Activated B cell treated with CpG ODN at 0.5 μM for 24 hours (primary cell): ENCODE measurements around the gene PHEX. TPM values are rescaled to one million over a fixed set of nuclear protein-coding genes. Genes with fewer than 3 reads are reported as not detected.

Experiments used
- ATAC-seq: fragments of 200-7000 bp; cut with Tn5 transposase; one replicate; pipeline ENCODE4 v1.10.0; 2021; ENCODE audit warnings: low read depth, mild to moderate bottlenecking, moderate library complexity
- CTCF ChIA-PET: fragments of 350-600 bp; sonication (Branson Sonifier 250); formaldehyde crosslinking; loops from one replicate; lab custom pipeline; 2021; ENCODE audit warnings: antibody characterized with exemption; lab: Charles Lee
- POLR2A ChIA-PET: fragments of 350-600 bp; sonication (Branson Sonifier 250); formaldehyde crosslinking; loops from one replicate; lab custom pipeline; 2021; ENCODE audit warnings: antibody characterized with exemption; lab: Charles Lee
- DNase-seq: peaks from one replicate; pipeline ENCODE4 v3.0.0; 2022
- H3K27ac Mint-ChIP-seq: one replicate; pipeline ENCODE4 v1.8.0; 2020; ENCODE audit warnings: mixed read lengths
- H3K27me3 Mint-ChIP-seq: one replicate; pipeline ENCODE4 v1.8.0; 2021; ENCODE audit warnings: mixed read lengths
- H3K36me3 Mint-ChIP-seq: one replicate; pipeline ENCODE4 v1.8.0; 2021; ENCODE audit warnings: low read depth, mixed read lengths
- H3K4me1 Mint-ChIP-seq: one replicate; pipeline ENCODE4 v1.8.0; 2021; ENCODE audit warnings: mixed read lengths
- H3K4me3 Mint-ChIP-seq: one replicate; pipeline ENCODE4 v1.8.0; 2020; ENCODE audit warnings: mild to moderate bottlenecking, mixed read lengths
- H3K9me3 Mint-ChIP-seq: one replicate; pipeline ENCODE4 v1.8.0; 2020; ENCODE audit warnings: mixed read lengths
- intact Hi-C: fragments of 100-400 bp; cut with micrococcal nuclease; formaldehyde crosslinking; loops from one replicate; pipeline ENCODE4 v1.15.1; 2024
- total RNA-seq: library from RNA; stranded (reverse); gene quantifications from 2 replicates; pipeline ENCODE4 v1.2.3, GENCODE V29; 2022
- TF ChIP-seq, protein P1 (sequence below): fragments of 200-600 bp; IDR thresholded peaks from one replicate; pipeline ENCODE4 v1.8.0; 2022; ENCODE audit warnings: antibody characterized with exemption, mild to moderate bottlenecking

PHEX gene
- total RNA-seq, 1 donor from 2014 or later: 0.27 TPM

DNA sequence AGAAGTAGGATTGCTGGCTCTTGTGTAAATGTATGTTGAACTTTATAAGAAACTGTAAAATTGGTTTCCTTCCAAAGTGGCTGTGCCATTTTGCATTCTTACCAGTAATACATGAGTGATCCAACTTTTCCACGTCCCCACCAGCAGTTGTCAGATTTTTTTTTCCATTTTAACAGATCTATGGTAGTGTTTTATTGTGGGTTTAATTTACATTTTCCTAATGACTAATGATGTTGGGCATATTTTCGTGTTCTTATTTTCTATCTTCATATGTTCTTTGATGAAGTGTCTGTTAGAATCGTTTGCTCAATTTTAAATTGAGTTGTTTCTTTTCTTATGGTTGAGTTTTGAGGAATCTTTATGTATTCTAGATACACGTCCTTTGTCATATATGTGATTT, 56.2 kb downstream of the PHEX start:
- ATAC-seq (no peak), DNase-seq (no peak)
- no peaks in the 10 kb centered on the region for H3K9me3 Mint-ChIP-seq
- CTCF ChIA-PET: no interaction called here
- no peaks in the 10 kb centered on the region for H3K27me3 Mint-ChIP-seq
- H3K36me3 Mint-ChIP-seq: no peaks in the 10 kb centered on the region
- no peak overlapping the region for H3K4me3 Mint-ChIP-seq
- intact Hi-C loops: no loop called here
- POLR2A ChIA-PET: no interaction called here
- H3K4me1 Mint-ChIP-seq: no peaks in the 10 kb centered on the region
- H3K27ac Mint-ChIP-seq: no peak overlapping the region
- TF ChIP-seq, protein P1, sequence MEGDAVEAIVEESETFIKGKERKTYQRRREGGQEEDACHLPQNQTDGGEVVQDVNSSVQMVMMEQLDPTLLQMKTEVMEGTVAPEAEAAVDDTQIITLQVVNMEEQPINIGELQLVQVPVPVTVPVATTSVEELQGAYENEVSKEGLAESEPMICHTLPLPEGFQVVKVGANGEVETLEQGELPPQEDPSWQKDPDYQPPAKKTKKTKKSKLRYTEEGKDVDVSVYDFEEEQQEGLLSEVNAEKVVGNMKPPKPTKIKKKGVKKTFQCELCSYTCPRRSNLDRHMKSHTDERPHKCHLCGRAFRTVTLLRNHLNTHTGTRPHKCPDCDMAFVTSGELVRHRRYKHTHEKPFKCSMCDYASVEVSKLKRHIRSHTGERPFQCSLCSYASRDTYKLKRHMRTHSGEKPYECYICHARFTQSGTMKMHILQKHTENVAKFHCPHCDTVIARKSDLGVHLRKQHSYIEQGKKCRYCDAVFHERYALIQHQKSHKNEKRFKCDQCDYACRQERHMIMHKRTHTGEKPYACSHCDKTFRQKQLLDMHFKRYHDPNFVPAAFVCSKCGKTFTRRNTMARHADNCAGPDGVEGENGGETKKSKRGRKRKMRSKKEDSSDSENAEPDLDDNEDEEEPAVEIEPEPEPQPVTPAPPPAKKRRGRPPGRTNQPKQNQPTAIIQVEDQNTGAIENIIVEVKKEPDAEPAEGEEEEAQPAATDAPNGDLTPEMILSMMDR: no peak

DNA sequence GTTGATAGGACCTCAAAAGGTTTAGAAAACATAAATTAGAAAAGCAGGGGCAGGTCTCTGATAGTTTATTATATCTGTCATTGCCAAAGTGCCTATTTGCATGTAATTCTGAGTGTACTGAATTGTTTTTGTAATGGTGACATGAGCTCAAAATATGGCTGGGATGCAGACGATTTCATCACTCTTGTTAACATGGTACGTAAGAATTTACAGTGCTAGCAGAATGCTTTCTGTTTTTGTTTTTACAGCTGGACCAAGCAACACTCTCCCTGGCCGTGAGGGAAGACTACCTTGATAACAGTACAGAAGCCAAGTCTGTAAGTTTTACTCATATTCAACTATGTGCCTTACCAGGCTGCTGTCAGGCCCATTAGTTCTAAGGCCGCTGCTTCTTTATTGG, 58.1 kb downstream of the PHEX start:
- no peaks in the 10 kb centered on the region for H3K9me3 Mint-ChIP-seq
- H3K4me3 Mint-ChIP-seq: no peak overlapping the region
- ChIA-PET POLR2A (no interaction called here), CTCF (interaction anchor here (1.3 kb wide), 1 partner anchor 105 kb away, joined by 6 read pairs; no protein-coding TSS in a partner anchor)
- no peak for DNase-seq
- no peak for ATAC-seq
- intact Hi-C loops: no loop called here
- H3K4me1 Mint-ChIP-seq: no peaks in the 10 kb centered on the region
- TF ChIP-seq, protein P1: no peak
- no peaks in the 10 kb centered on the region for H3K36me3 Mint-ChIP-seq
- no peaks in the 10 kb centered on the region for H3K27me3 Mint-ChIP-seq
- no peak overlapping the region for H3K27ac Mint-ChIP-seq

DNA sequence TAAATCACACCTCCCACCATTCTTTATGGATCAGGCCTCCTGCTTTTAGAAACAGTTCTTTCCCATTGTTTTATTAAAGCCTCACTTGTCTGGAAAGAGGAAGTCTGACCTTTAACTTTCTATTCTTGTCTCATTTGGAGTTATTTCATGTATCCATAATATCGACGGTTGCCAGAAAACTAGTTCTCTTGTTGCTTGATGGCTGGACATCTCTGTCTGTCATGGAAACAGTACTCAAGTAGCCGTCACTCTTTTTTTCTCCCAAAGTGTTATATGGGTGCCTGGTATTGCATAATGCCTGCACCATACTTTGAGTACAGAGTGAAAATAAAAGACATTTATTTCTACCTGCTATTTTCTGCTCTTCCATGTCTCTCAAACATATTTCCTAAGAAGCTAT, 61.4 kb downstream of the PHEX start:
- H3K36me3 Mint-ChIP-seq: no peaks in the 10 kb centered on the region
- TF ChIP-seq, protein P1: no peak
- no peaks in the 10 kb centered on the region for H3K4me1 Mint-ChIP-seq
- POLR2A ChIA-PET: no interaction called here
- CTCF ChIA-PET: no interaction called here
- ATAC-seq (no peak), DNase-seq (no peak)
- H3K9me3 Mint-ChIP-seq: no peaks in the 10 kb centered on the region
- peaks cover 2% of the 10 kb centered on the region for H3K27me3 Mint-ChIP-seq
- no peak overlapping the region for H3K4me3 Mint-ChIP-seq
- intact Hi-C loops: no loop called here
- H3K27ac Mint-ChIP-seq: no peak overlapping the region

DNA sequence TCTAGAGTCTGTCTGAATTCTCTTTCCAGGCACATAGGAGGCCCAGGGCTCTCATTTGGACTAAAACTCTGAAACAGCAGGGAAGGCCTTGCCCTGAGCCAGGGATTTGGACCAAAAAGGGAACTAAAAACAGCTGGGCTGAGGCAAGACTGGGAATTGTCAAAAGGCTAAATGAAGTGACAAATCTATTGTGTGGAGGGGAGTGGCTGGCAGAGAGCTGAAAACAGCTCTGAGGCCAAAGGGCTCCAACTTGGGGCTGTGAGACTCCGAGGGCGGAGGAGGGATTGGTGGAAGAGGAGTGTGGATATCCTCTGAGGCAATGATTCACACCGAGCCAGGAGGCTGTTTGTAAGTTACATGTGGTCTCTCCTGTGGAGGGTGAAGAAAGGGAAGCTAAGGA, 63.2 kb downstream of the PHEX start:
- ChIA-PET POLR2A (no interaction called here), CTCF (no interaction called here)
- Mint-ChIP-seq H3K36me3 (no peaks in the 10 kb centered on the region), H3K27ac (no peak overlapping the region), H3K27me3 (peaks cover 2% of the 10 kb centered on the region), H3K9me3 (no peaks in the 10 kb centered on the region), H3K4me3 (no peak overlapping the region), H3K4me1 (no peaks in the 10 kb centered on the region)
- no peak for ATAC-seq
- intact Hi-C loops: no loop called here
- TF ChIP-seq, protein P1: no peak
- DNase-seq: no peak

DNA sequence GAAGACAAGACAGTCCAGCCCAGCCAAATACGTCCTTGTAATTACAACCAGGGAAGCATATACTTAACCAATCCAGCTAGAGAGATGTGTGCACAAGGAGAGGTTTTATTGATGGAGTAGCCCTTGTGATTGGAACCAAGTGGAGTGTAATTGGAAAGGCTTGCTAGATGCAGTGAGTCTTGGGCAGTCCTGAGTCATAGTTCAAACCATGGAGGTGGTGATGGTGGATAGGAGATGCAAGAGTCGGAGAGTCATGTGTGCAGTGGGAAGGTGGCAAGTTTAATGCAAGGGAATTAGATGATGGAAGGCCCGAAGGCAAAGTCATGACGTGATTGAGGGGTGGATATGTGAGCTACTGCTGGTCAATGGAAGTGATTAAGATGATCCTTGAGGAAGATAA, 63.7 kb downstream of the PHEX start:
- Mint-ChIP-seq H3K27me3 (peaks cover 2% of the 10 kb centered on the region), H3K36me3 (no peaks in the 10 kb centered on the region), H3K27ac (no peak overlapping the region), H3K4me1 (no peaks in the 10 kb centered on the region), H3K4me3 (no peak overlapping the region), H3K9me3 (no peaks in the 10 kb centered on the region)
- TF ChIP-seq, protein P1: no peak
- intact Hi-C loops: no loop called here
- DNase-seq (no peak), ATAC-seq (no peak)
- ChIA-PET CTCF (no interaction called here), POLR2A (no interaction called here)
